ENCODE measurements around the gene CD200R1L.

DNA sequence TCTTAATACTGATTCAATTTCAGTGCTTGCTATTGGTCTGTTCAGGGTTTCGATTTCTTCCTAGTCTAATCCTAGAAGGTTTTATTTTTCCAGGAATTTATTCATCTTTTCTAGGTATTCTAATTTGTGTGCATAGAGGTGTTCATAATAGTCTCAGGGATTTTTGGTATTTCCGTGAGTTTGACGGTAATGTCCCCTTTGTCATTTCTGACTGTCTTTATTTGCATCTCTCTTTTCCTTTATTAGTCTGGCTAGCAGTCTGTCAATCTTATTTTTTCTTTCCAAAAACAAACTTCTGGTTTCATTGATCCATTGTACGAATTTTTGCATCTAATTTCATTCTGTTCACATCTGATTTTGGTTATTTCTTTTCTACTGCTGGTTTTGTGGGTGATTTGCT is 35.2 kb upstream of the CD200R1L start:
- TF ChIP-seq, protein P1, sequence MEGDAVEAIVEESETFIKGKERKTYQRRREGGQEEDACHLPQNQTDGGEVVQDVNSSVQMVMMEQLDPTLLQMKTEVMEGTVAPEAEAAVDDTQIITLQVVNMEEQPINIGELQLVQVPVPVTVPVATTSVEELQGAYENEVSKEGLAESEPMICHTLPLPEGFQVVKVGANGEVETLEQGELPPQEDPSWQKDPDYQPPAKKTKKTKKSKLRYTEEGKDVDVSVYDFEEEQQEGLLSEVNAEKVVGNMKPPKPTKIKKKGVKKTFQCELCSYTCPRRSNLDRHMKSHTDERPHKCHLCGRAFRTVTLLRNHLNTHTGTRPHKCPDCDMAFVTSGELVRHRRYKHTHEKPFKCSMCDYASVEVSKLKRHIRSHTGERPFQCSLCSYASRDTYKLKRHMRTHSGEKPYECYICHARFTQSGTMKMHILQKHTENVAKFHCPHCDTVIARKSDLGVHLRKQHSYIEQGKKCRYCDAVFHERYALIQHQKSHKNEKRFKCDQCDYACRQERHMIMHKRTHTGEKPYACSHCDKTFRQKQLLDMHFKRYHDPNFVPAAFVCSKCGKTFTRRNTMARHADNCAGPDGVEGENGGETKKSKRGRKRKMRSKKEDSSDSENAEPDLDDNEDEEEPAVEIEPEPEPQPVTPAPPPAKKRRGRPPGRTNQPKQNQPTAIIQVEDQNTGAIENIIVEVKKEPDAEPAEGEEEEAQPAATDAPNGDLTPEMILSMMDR (IDR thresholded peaks at IDR 0.05) = no peak
- no peak for TF ChIP-seq POLR2A (IDR thresholded peaks at IDR 0.05)
